T-cell (primary cell): ENCODE data around the gene ZNG1A. TPM values are rescaled to one million over a fixed set of nuclear protein-coding genes. Genes with fewer than 3 reads are reported as not detected.
"Not testable (repeated sequence)": the region's sequence is repeated elsewhere in the genome, so short reads cannot be mapped to it uniquely, and the experiment has no call there.

ENCODE experiments used
- ATAC-seq, 4 experiments: fragments of 200-7000 bp in 3 of 4; fragments of 150-1000 bp in 1 of 4; cut with Tn5 transposase; replicated peaks in 1 of 4; 1 replicate in 3 of 4; 2 replicates in 1 of 4; pipeline ENCODE4 v1.10.0; 2021; ENCODE audit warnings: moderate library complexity in 3 of 4, mild to moderate bottlenecking in 2 of 4, moderate number of reproducible peaks in 1 of 4
- CTCF ChIA-PET, 2 donors: fragments of 300-600 bp; sonication (Branson Sonifier 250); formaldehyde crosslinking; loops; one replicate each; lab custom pipeline; 2022; ENCODE audit warnings: antibody characterized with exemption in 2 of 2; lab: Charles Lee
- POLR2A ChIA-PET, 2 donors: fragments of 300-600 bp; sonication (Branson Sonifier 250); formaldehyde crosslinking; loops; one replicate each; lab custom pipeline; 2022; ENCODE audit warnings: antibody characterized with exemption in 2 of 2; lab: Charles Lee
- DNase-seq, 35 experiments: peaks; one replicate each; pipeline versions ENCODE4 v3.0.0 to v3.0.0-alpha.2; 2013 to 2023
- H3K27ac ChIP-seq: one replicate; pipeline ENCODE4 v1.5.1; 2013; ENCODE audit warnings: low read length
- H3K27me3 ChIP-seq, 2 experiments: replicated peaks in 1 of 2; 1 replicate in 1 of 2; 2 replicates in 1 of 2; pipeline versions ENCODE4 v1.6.1 to v1.7.0; 2013; ENCODE audit warnings: low read length in 1 of 2, mixed read lengths in 1 of 2; ENCODE audit not compliant: control insufficient read depth in 2 of 2, insufficient read depth in 2 of 2; ENCODE audit errors: extremely low read depth in 1 of 2
- H3K36me3 ChIP-seq, 2 donors: 1 replicate in 1 of 2; 2 replicates in 1 of 2; pipeline versions ENCODE4 v1.6.1 to v1.7.0; 2013; ENCODE audit warnings: low read length in 1 of 2; ENCODE audit not compliant: control insufficient read depth in 2 of 2, insufficient read depth in 1 of 2; ENCODE audit errors: extremely low read depth in 1 of 2
- H3K4me1 ChIP-seq, 2 experiments: 1 replicate in 1 of 2; 2 replicates in 1 of 2; pipeline versions ENCODE4 v1.6.1 to v1.7.0; 2013; ENCODE audit warnings: low read length in 2 of 2, mixed read lengths in 1 of 2; ENCODE audit not compliant: insufficient read depth in 2 of 2, control insufficient read depth in 1 of 2; ENCODE audit errors: extremely low read depth in 1 of 2
- H3K4me3 ChIP-seq, 2 donors: 1 replicate in 1 of 2; 2 replicates in 1 of 2; pipeline versions ENCODE4 v1.5.1 to v1.7.0; 2013; ENCODE audit warnings: mild to moderate bottlenecking in 2 of 2, low read length in 1 of 2, moderate library complexity in 1 of 2; ENCODE audit not compliant: control insufficient read depth in 1 of 2; ENCODE audit errors: extremely low read depth in 1 of 2
- H3K9me3 ChIP-seq: 2 replicates; pipeline ENCODE4 v1.7.0; 2013
- H3K27ac Mint-ChIP-seq, 2 donors: one replicate each; pipeline ENCODE4 v1.8.0; 2020 to 2021; ENCODE audit warnings: mild to moderate bottlenecking in 2 of 2, mixed read lengths in 2 of 2
- H3K27me3 Mint-ChIP-seq, 2 donors: one replicate each; pipeline ENCODE4 v1.8.0; 2021 to 2022; ENCODE audit warnings: mixed read lengths in 2 of 2
- H3K36me3 Mint-ChIP-seq: one replicate; pipeline ENCODE4 v1.8.0; 2021; ENCODE audit warnings: mixed read lengths
- H3K4me1 Mint-ChIP-seq, 3 donors: one replicate each; pipeline ENCODE4 v1.8.0; 2020 to 2022; ENCODE audit warnings: mixed read lengths in 3 of 3, mild to moderate bottlenecking in 1 of 3
- H3K4me3 Mint-ChIP-seq, 3 donors: one replicate each; pipeline ENCODE4 v1.8.0; 2020 to 2022; ENCODE audit warnings: mild to moderate bottlenecking in 3 of 3, mixed read lengths in 3 of 3, moderate library complexity in 3 of 3
- H3K9me3 Mint-ChIP-seq, 3 donors: one replicate each; pipeline ENCODE4 v1.8.0; 2020 to 2022; ENCODE audit warnings: mixed read lengths in 3 of 3
- WGBS: methylation state at CpG from one replicate; pipeline ENCODE4 v1.1.5; 2013; ENCODE audit warnings: missing lambda C conversion rate; ENCODE audit not compliant: insufficient coverage; 5-methylcytosine and 5-hydroxymethylcytosine counted together
- total RNA-seq, 35 experiments: library from RNA in 6 of 35; stranded (reverse) in 6 of 35; fragments of 120-200 nt in 1 of 35; gene quantifications; one replicate each; pipeline versions ENCODE4 v1.2.1 to v1.2.4 and lab custom pipeline; 2013 to 2026

Gene ZNG1A
- total RNA-seq, 5 donors from 2014 or later (not counting 1 experiment from before 2014, with no cell fraction given) = 21.2 to 31.2 (median 22.3) TPM

GRCh38 chr9:214648-215493, 36.0 kb upstream of the ZNG1A start, which contains the start of gene DOCK8:
Gene DOCK8, plus strand, starts transcription at chr9:214865. Its CDS starts 112 bp downstream, at chr9:214977.
- Histone ChIP-seq H3K27ac (peak within 1 kb of the TSS; percentile 16), H3K4me3 (peak within 1 kb of the TSS; percentile 58 to 64), H3K9me3 (no peaks in the 10 kb centered on the region), H3K36me3 (no peaks in the 10 kb centered on the region), H3K27me3 (peaks cover 0 to 3% of the 10 kb centered on the region in 2 experiments), H3K4me1 (peaks cover 3 to 16% of the 10 kb centered on the region in 2 experiments)
- Mint-ChIP-seq H3K27ac (peak within 1 kb of the TSS; percentile 42 to 57), H3K4me3 (peak within 1 kb of the TSS; percentile 79 to 90 (median 81)), H3K27me3 (peaks cover 0 to 6% of the 10 kb centered on the region in 2 donors), H3K36me3 (no peaks in the 10 kb centered on the region), H3K4me1 (peaks cover 11 to 29% (median 15%) of the 10 kb centered on the region in 3 donors), H3K9me3 (no peaks in the 10 kb centered on the region)
- under 1% methylated on average over 92 of the region's 103 CpGs for WGBS
- DNase-seq (peak; percentile 9 to 70 (median 34)), ATAC-seq (peak; percentile 80 to 83 (median 82))
- CTCF ChIA-PET = interaction anchor here in 1 of 2 donors (1.1 to 2.0 kb wide), 2 partner anchors 58 to 63 kb away, joined by 3 to 14 read pairs; no protein-coding TSS in a partner anchor
- POLR2A ChIA-PET = interaction anchor here in 1 of 2 donors (0.6 to 1.2 kb wide), 3 partner anchors 30 to 65 kb away, joined by 3 to 4 read pairs (median 3); no protein-coding TSS in a partner anchor

DNA sequence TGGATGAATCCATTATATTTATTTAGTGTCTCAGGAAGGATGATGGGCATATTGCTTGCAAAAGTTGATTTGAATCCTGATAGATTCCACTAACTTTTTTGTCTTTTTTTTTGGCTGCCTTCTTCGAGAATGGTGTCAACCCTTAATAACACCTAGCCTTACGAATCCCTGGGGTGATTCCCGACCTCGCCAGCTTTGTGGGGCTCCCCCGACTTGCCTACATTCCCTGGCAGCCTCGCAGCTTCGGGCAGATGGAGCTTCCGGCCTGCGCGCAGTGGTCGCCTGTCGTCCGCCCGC, 35.4 kb upstream of the ZNG1A start:
- Mint-ChIP-seq H3K27ac (peak overlapping the region in 1 of 2 donors; percentile 42), H3K27me3 (peaks cover 0 to 6% of the 10 kb centered on the region in 2 donors), H3K9me3 (no peaks in the 10 kb centered on the region), H3K4me3 (peak overlapping the region; percentile 68 to 79 (median 75)), H3K36me3 (no peaks in the 10 kb centered on the region), H3K4me1 (peaks cover 11 to 25% (median 15%) of the 10 kb centered on the region in 3 donors)
- ATAC-seq (no peak), DNase-seq (peak in 1 of 35 experiments; percentile 3)
- CTCF ChIA-PET = interaction anchor here in 1 of 2 donors (2.0 kb wide), 1 partner anchor 58 kb away, joined by 14 read pairs; no protein-coding TSS in a partner anchor
- Histone ChIP-seq H3K4me1 (peaks cover 3 to 16% of the 10 kb centered on the region in 2 experiments), H3K4me3 (peak overlapping the region; percentile 58 to 64), H3K27me3 (peaks cover 0 to 3% of the 10 kb centered on the region in 2 experiments), H3K27ac (no peak overlapping the region), H3K9me3 (no peaks in the 10 kb centered on the region), H3K36me3 (no peaks in the 10 kb centered on the region)
- WGBS = 6% methylated on average over 14 of the region's 14 CpGs
- POLR2A ChIA-PET = interaction anchor here in 1 of 2 donors (0.6 to 1.2 kb wide), 2 partner anchors 63 to 66 kb away, joined by 3 to 4 read pairs; no protein-coding TSS in a partner anchor

GRCh38 chr9:213901-214300, 35.0 kb upstream of the ZNG1A start:
- H3K27ac Mint-ChIP-seq, H3K27me3 ChIP-seq, H3K36me3 ChIP-seq, H3K9me3 ChIP-seq, ATAC-seq, H3K9me3 Mint-ChIP-seq, H3K27ac ChIP-seq, H3K36me3 Mint-ChIP-seq, DNase-seq, H3K27me3 Mint-ChIP-seq: not testable (repeated sequence)
- 91% methylated on average over 14 of the region's 24 CpGs for WGBS
- Histone ChIP-seq H3K4me3 (peak overlapping the region in 1 of 2 donors; percentile 64), H3K4me1 (peaks cover 3 to 16% of the 10 kb centered on the region in 2 experiments)
- Mint-ChIP-seq H3K4me3 (peak overlapping the region; percentile 68 to 79 (median 75)), H3K4me1 (peaks cover 11 to 25% (median 15%) of the 10 kb centered on the region in 3 donors)
- CTCF ChIA-PET = interaction anchor here in 1 of 2 donors (2.0 kb wide), 1 partner anchor 59 kb away, joined by 14 read pairs; no protein-coding TSS in a partner anchor
- POLR2A ChIA-PET = interaction anchor here in 1 of 2 donors (0.6 to 1.2 kb wide), 2 partner anchors 64 to 66 kb away, joined by 3 to 4 read pairs; no protein-coding TSS in a partner anchor

DNA sequence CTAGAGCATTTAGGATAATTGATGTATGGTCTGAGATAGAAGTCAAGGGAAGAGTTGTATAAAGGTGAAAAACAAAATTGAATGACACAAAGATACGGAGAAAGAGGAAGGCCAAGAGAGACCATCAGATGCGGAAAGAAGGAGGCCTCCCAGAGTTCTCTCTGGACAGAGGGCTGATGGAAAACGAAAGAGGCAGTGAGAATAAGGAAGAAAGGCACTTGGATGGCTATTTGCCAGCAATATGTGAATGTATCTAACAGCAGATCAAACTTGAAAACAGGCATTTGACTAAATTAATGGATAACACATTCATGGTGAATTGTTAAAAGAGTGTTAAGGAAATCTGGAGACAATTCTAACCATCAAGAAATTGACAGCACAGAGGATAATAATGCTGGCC, 33.4 kb upstream of the ZNG1A start:
- peaks cover 3 to 16% of the 10 kb centered on the region in 2 experiments for H3K4me1 ChIP-seq
- 89% methylated on average over 3 of the region's 3 CpGs for WGBS

DNA sequence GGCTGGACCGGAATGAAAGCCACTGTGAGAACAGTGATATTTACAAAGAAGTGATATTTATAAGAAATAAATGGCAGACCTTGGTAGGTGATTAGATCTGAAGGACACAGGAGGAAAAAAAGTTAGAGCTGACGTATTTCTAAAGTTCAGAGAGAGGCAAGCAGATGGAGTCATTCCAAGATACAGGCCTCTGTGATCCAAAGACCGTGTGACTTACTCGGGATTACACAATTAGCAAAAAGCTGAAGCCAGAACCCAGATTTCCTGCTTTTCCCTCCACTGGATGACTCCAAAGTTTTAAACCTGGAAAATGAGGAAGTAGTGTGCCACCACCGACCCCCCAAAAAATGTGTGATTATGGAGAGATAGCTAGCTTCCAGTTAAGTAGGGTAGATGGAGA, 32.7 kb upstream of the ZNG1A start:
- ATAC-seq = no peak
- Histone ChIP-seq H3K9me3 (no peaks in the 10 kb centered on the region), H3K36me3 (no peaks in the 10 kb centered on the region), H3K27ac (no peak overlapping the region), H3K27me3 (peaks cover 0 to 3% of the 10 kb centered on the region in 2 experiments), H3K4me3 (no peak overlapping the region), H3K4me1 (peaks cover 3 to 13% of the 10 kb centered on the region in 2 experiments)
- H3K4me3 Mint-ChIP-seq = no peak overlapping the region
- H3K27ac Mint-ChIP-seq = no peak overlapping the region
- no peaks in the 10 kb centered on the region for H3K36me3 Mint-ChIP-seq
- H3K27me3 Mint-ChIP-seq = no peaks in the 10 kb centered on the region
- WGBS = 84% methylated on average over 4 of the region's 5 CpGs
- CTCF ChIA-PET = no interaction called here
- H3K4me1 Mint-ChIP-seq = peaks cover 3 to 12% (median 12%) of the 10 kb centered on the region in 3 donors
- DNase-seq = no peak
- no peaks in the 10 kb centered on the region for H3K9me3 Mint-ChIP-seq
- POLR2A ChIA-PET = no interaction called here

More for the DNA sequence above, 33.4 kb upstream of the ZNG1A start:
- DNase-seq (no peak), ATAC-seq (no peak)
- Histone ChIP-seq H3K4me3 (no peak overlapping the region), H3K36me3 (no peaks in the 10 kb centered on the region), H3K27me3 (peaks cover 0 to 3% of the 10 kb centered on the region in 2 experiments), H3K27ac (no peak overlapping the region), H3K9me3 (no peaks in the 10 kb centered on the region)
- Mint-ChIP-seq H3K27me3 (peaks cover 0 to 5% of the 10 kb centered on the region in 2 donors), H3K4me1 (peaks cover 10 to 20% (median 15%) of the 10 kb centered on the region in 3 donors), H3K27ac (no peak overlapping the region), H3K36me3 (no peaks in the 10 kb centered on the region), H3K9me3 (no peaks in the 10 kb centered on the region), H3K4me3 (no peak overlapping the region)
- POLR2A ChIA-PET = no interaction called here
- CTCF ChIA-PET = no interaction called here

GRCh38 chr9:211036-211435, 32.2 kb upstream of the ZNG1A start:
- no peak overlapping the region for H3K4me3 Mint-ChIP-seq
- WGBS = 91% methylated on average over 5 of the region's 7 CpGs
- Histone ChIP-seq H3K36me3 (no peaks in the 10 kb centered on the region), H3K27ac (no peak overlapping the region), H3K4me3 (no peak overlapping the region), H3K4me1 (peaks cover 3 to 9% of the 10 kb centered on the region in 2 experiments), H3K27me3 (peaks cover 0 to 3% of the 10 kb centered on the region in 2 experiments), H3K9me3 (no peaks in the 10 kb centered on the region)
- peaks cover 0 to 11% (median 9%) of the 10 kb centered on the region in 3 donors for H3K4me1 Mint-ChIP-seq
- H3K9me3 Mint-ChIP-seq = no peaks in the 10 kb centered on the region
- no peaks in the 10 kb centered on the region for H3K36me3 Mint-ChIP-seq
- no peak for DNase-seq
- no peak for ATAC-seq
- CTCF ChIA-PET = no interaction called here
- H3K27ac Mint-ChIP-seq = no peak overlapping the region
- POLR2A ChIA-PET = no interaction called here
- H3K27me3 Mint-ChIP-seq = no peaks in the 10 kb centered on the region
